Activated CD4-positive, alpha-beta T cell treated with anti-CD3 and anti-CD28 coated beads, Interleukin-2, amount 50 U/mL, for 1 hour (primary cell): ENCODE data around the gene SERPINC1.
"Not testable (repeated sequence)": the region's sequence is repeated elsewhere in the genome, so short reads cannot be mapped to it uniquely, and the experiment has no call there.

Experiments
- DNase-seq: peaks from one replicate; pipeline ENCODE4 v3.0.0-alpha.2; 2020

Gene SERPINC1

GRCh38 chr1:173888749-173889148 lies 28.4 kb downstream of the SERPINC1 start:
- DNase-seq = no peak

GRCh38 chr1:173887627-173888026 lies 29.5 kb downstream of the SERPINC1 start:
- no peak for DNase-seq

- DNase-seq = no peak
Observed at GRCh38 chr1:173886746-173887611, 30.1 kb downstream of the SERPINC1 start.

GRCh38 chr1:173884701-173885100 lies 32.4 kb downstream of the SERPINC1 start:
- DNase-seq = no peak

- DNase-seq = not testable (repeated sequence)
Observed at GRCh38 chr1:173881117-173881516, 36.0 kb downstream of the SERPINC1 start.

- no peak for DNase-seq
Observed at GRCh38 chr1:173878251-173878650, 38.9 kb downstream of the SERPINC1 start.

- DNase-seq = no peak
Observed at GRCh38 chr1:173876732-173877131, 40.4 kb downstream of the SERPINC1 start.

GRCh38 chr1:173871500-173871899 lies 45.6 kb downstream of the SERPINC1 start:
- DNase-seq = no peak

- no peak for DNase-seq
Observed at GRCh38 chr1:173871091-173871490, 46.0 kb downstream of the SERPINC1 start.

- no peak for DNase-seq
Observed at GRCh38 chr1:173870252-173871075, 46.7 kb downstream of the SERPINC1 start.

- no peak for DNase-seq
Observed at GRCh38 chr1:173869021-173869359, 48.1 kb downstream of the SERPINC1 start.

GRCh38 chr1:173868266-173869020 lies 48.7 kb downstream of the SERPINC1 start, which contains the start of gene ZBTB37:
ZBTB37 (plus strand) TSS chr1:173868380; CDS start chr1:173870226, 1,846 bp downstream.
- peak; percentile 87 for DNase-seq

GRCh38 chr1:173867753-173868265 lies 49.3 kb downstream of the SERPINC1 start, which contains the start of gene GAS5:
GAS5 (minus strand) TSS chr1:173867989.
- peak; percentile 99 for DNase-seq

GRCh38 chr1:173867141-173867752 lies 49.9 kb downstream of the SERPINC1 start:
- no peak for DNase-seq

- no peak for DNase-seq
Observed at GRCh38 chr1:173866413-173867115, 50.6 kb downstream of the SERPINC1 start.

GRCh38 chr1:173865468-173866164 lies 51.5 kb downstream of the SERPINC1 start:
- no peak for DNase-seq

- no peak for DNase-seq
Observed at GRCh38 chr1:173864179-173864867, 52.8 kb downstream of the SERPINC1 start.

GRCh38 chr1:173863224-173864161 lies 53.6 kb downstream of the SERPINC1 start:
- DNase-seq = no peak

GRCh38 chr1:173862769-173863223 lies 54.3 kb downstream of the SERPINC1 start:
- no peak for DNase-seq
